Measurements from ENCODE around the gene CYP4F22.

Gene CYP4F22

GRCh38 chr19:15557223-15557622 lies 48.9 kb downstream of the CYP4F22 start:
- no peaks in the 10 kb centered on the region for H3F3A ChIP-seq (ENCODE audit: insufficient read depth, low read length)
- H4K20me1 ChIP-seq (ENCODE audit: insufficient read depth, low read length): no peaks in the 10 kb centered on the region
- TF ChIP-seq EZH2 (optimal IDR thresholded peaks at IDR 0.05; ENCODE audit: low read depth, low read length): no peak
- no peak for TF ChIP-seq EZH2phosphoT487 (IDR thresholded peaks at IDR 0.05; ENCODE audit: low read length)
- no peak for TF ChIP-seq CTCF (IDR thresholded peaks at IDR 0.05; ENCODE audit: low read length)
- no peaks in the 10 kb centered on the region for H3K79me2 ChIP-seq (ENCODE audit: low read length)
- H3K9me2 ChIP-seq (replicated peaks; ENCODE audit: insufficient read depth, low read length): no peaks in the 10 kb centered on the region
- no peak overlapping the region for H3K4me2 ChIP-seq (ENCODE audit: low read depth, low read length)
- no peak overlapping the region for H3K27ac ChIP-seq (ENCODE audit: low read length)
- peaks cover 3% of the 10 kb centered on the region; the same call in 1 of the 2 replicates for H3K4me1 ChIP-seq (ENCODE audit: low read length)
- DNase-seq: no peak
- no peaks in the 10 kb centered on the region for H3K36me3 ChIP-seq (replicated peaks; ENCODE audit: insufficient read depth, low read length)
- H2AFZ ChIP-seq (ENCODE audit: low read length): no peak overlapping the region
- no peak overlapping the region for H3K9ac ChIP-seq (ENCODE audit: low read length)
- no peaks in the 10 kb centered on the region for H3K9me3 ChIP-seq (replicated peaks; ENCODE audit: insufficient read depth, low read length)
- no peak overlapping the region for H3K4me3 ChIP-seq (ENCODE audit: low read length)
- peaks cover 56% of the 10 kb centered on the region for H3K27me3 ChIP-seq (replicated peaks; ENCODE audit: insufficient read depth, low read length)

GRCh38 chr19:15562145-15562544 lies 53.8 kb downstream of the CYP4F22 start:
- H3K27me3 ChIP-seq (replicated peaks; ENCODE audit: insufficient read depth, low read length): peaks cover 77% of the 10 kb centered on the region
- no peaks in the 10 kb centered on the region for H3F3A ChIP-seq (ENCODE audit: insufficient read depth, low read length)
- H3K27ac ChIP-seq (ENCODE audit: low read length): no peak overlapping the region
- TF ChIP-seq EZH2 (optimal IDR thresholded peaks at IDR 0.05; ENCODE audit: low read depth, low read length): no peak
- TF ChIP-seq CTCF (IDR thresholded peaks at IDR 0.05; ENCODE audit: low read length): no peak
- no peak for TF ChIP-seq EZH2phosphoT487 (IDR thresholded peaks at IDR 0.05; ENCODE audit: low read length)
- H3K9me3 ChIP-seq (replicated peaks; ENCODE audit: insufficient read depth, low read length): no peaks in the 10 kb centered on the region
- H3K9ac ChIP-seq (ENCODE audit: low read length): no peak overlapping the region
- no peaks in the 10 kb centered on the region for H3K36me3 ChIP-seq (replicated peaks; ENCODE audit: insufficient read depth, low read length)
- no peak for DNase-seq
- H4K20me1 ChIP-seq (ENCODE audit: insufficient read depth, low read length): no peaks in the 10 kb centered on the region
- no peaks in the 10 kb centered on the region for H3K9me2 ChIP-seq (replicated peaks; ENCODE audit: insufficient read depth, low read length)
- H2AFZ ChIP-seq (ENCODE audit: low read length): no peak overlapping the region
- no peaks in the 10 kb centered on the region for H3K79me2 ChIP-seq (ENCODE audit: low read length)
- H3K4me1 ChIP-seq (ENCODE audit: low read length): no peaks in the 10 kb centered on the region
- no peak overlapping the region for H3K4me3 ChIP-seq (ENCODE audit: low read length)
- no peak overlapping the region for H3K4me2 ChIP-seq (ENCODE audit: low read depth, low read length)

- no peaks in the 10 kb centered on the region for H3K9me2 ChIP-seq (replicated peaks; ENCODE audit: insufficient read depth, low read length)
- no peaks in the 10 kb centered on the region for H3K79me2 ChIP-seq (ENCODE audit: low read length)
- H3K27ac ChIP-seq (ENCODE audit: low read length): no peak overlapping the region
- H3K36me3 ChIP-seq (replicated peaks; ENCODE audit: insufficient read depth, low read length): no peaks in the 10 kb centered on the region
- no peaks in the 10 kb centered on the region for H3K9me3 ChIP-seq (replicated peaks; ENCODE audit: insufficient read depth, low read length)
- H3K4me1 ChIP-seq (ENCODE audit: low read length): no peaks in the 10 kb centered on the region
- H3K4me2 ChIP-seq (ENCODE audit: low read depth, low read length): no peak overlapping the region
- no peak overlapping the region for H2AFZ ChIP-seq (ENCODE audit: low read length)
- H3K9ac ChIP-seq (ENCODE audit: low read length): no peak overlapping the region
- peaks cover 78% of the 10 kb centered on the region for H3K27me3 ChIP-seq (replicated peaks; ENCODE audit: insufficient read depth, low read length)
- H3K4me3 ChIP-seq (ENCODE audit: low read length): no peak overlapping the region
- DNase-seq: no peak
- H4K20me1 ChIP-seq (ENCODE audit: insufficient read depth, low read length): no peaks in the 10 kb centered on the region
- no peaks in the 10 kb centered on the region for H3F3A ChIP-seq (ENCODE audit: insufficient read depth, low read length)
- TF ChIP-seq CTCF (IDR thresholded peaks at IDR 0.05; ENCODE audit: low read length) (no peak), EZH2 (optimal IDR thresholded peaks at IDR 0.05; ENCODE audit: low read depth, low read length) (no peak), EZH2phosphoT487 (IDR thresholded peaks at IDR 0.05; ENCODE audit: low read length) (no peak)
These were observed 54.5 kb downstream of the CYP4F22 start for GRCh38 chr19:15562861-15563260.
